GM23338 (cell line): ENCODE data around the gene IL11. TPM values are rescaled to one million over a fixed set of nuclear protein-coding genes. Genes with fewer than 3 reads are reported as not detected.
A peak's percentile ranks its signal among the peaks of the same experiment; 100 is the strongest.
"Not testable (repeated sequence)": the region's sequence is repeated elsewhere in the genome, so short reads cannot be mapped to it uniquely, and the experiment has no call there.

Source experiments
- ATAC-seq: fragments of 200-7000 bp; cut with Tn5 transposase; 3 replicates; pipeline ENCODE4 v1.9.1; 2020
- DNase-seq: peaks from one replicate; pipeline ENCODE4 v3.0.0-alpha.2; 2015; ENCODE audit warnings: low spot score
- H2AFZ ChIP-seq: fragments of 200-600 bp; sonication (generic); 2 replicates; pipeline ENCODE4 v1.8.0; 2016; ENCODE audit warnings: antibody characterized with exemption, mild to moderate bottlenecking, moderate library complexity
- H3F3A ChIP-seq: fragments of 200-600 bp; sonication (generic); replicated peaks from 2 replicates; pipeline ENCODE4 v1.8.0; 2017; ENCODE audit warnings: antibody characterized with exemption, mixed run types, low read depth
- H3K27ac ChIP-seq: fragments of 200-600 bp; sonication (generic); 2 replicates; pipeline ENCODE4 v1.6.1; 2016; ENCODE audit warnings: low read depth
- H3K27me3 ChIP-seq: fragments of 200-600 bp; sonication (generic); 2 replicates; pipeline ENCODE4 v1.8.0; 2016; ENCODE audit warnings: mild to moderate bottlenecking, mixed run types, moderate library complexity; ENCODE audit not compliant: insufficient read depth
- H3K36me3 ChIP-seq: fragments of 200-600 bp; sonication (generic); 2 replicates; pipeline ENCODE4 v1.8.0; 2016; ENCODE audit warnings: mild to moderate bottlenecking; ENCODE audit not compliant: insufficient read depth
- H3K4me1 ChIP-seq: fragments of 200-600 bp; sonication (generic); 2 replicates; pipeline ENCODE4 v1.8.0; 2016; ENCODE audit warnings: mild to moderate bottlenecking, moderate library complexity; ENCODE audit not compliant: insufficient read depth
- H3K4me2 ChIP-seq: fragments of 200-600 bp; sonication (generic); 2 replicates; pipeline ENCODE4 v1.7.1; 2017; ENCODE audit warnings: mixed run types
- H3K4me3 ChIP-seq: fragments of 200-600 bp; sonication (generic); 2 replicates; pipeline ENCODE4 v1.6.1; 2016; ENCODE audit warnings: mixed run types
- H3K79me2 ChIP-seq: fragments of 200-600 bp; sonication (generic); replicated peaks from 2 replicates; pipeline ENCODE4 v1.8.0; 2017; ENCODE audit warnings: mild to moderate bottlenecking; ENCODE audit not compliant: insufficient read depth
- H3K9me2 ChIP-seq: fragments of 200-600 bp; sonication (generic); 2 replicates; pipeline ENCODE4 v1.8.0; 2017; ENCODE audit not compliant: insufficient read depth
- H4K20me1 ChIP-seq: fragments of 200-600 bp; sonication (generic); replicated peaks from 2 replicates; pipeline ENCODE4 v1.8.0; 2017; ENCODE audit warnings: mild to moderate bottlenecking; ENCODE audit not compliant: insufficient read depth
- H3K27ac Mint-ChIP-seq: 2 replicates; pipeline ENCODE4 v1.8.0; 2020; ENCODE audit warnings: inconsistent platforms, mild to moderate bottlenecking, moderate library complexity, mixed read lengths
- H3K27me3 Mint-ChIP-seq: 3 replicates; pipeline ENCODE4 v1.8.0; 2022; ENCODE audit warnings: low read depth, mild to moderate bottlenecking, moderate library complexity, mixed read lengths, inconsistent platforms; ENCODE audit not compliant: insufficient read depth, poor library complexity
- H3K36me3 Mint-ChIP-seq: 3 replicates; pipeline ENCODE4 v1.8.0; 2021; ENCODE audit warnings: low read depth, mild to moderate bottlenecking, inconsistent platforms, moderate library complexity, mixed read lengths
- H3K4me1 Mint-ChIP-seq: 3 replicates; pipeline ENCODE4 v1.8.0; 2020; ENCODE audit warnings: mild to moderate bottlenecking, inconsistent platforms, mixed read lengths
- H3K4me3 Mint-ChIP-seq: 3 replicates; pipeline ENCODE4 v1.8.0; 2021; ENCODE audit warnings: moderate library complexity, mild to moderate bottlenecking, inconsistent platforms, mixed read lengths
- H3K9me3 Mint-ChIP-seq: 3 replicates; pipeline ENCODE4 v1.8.0; 2020; ENCODE audit warnings: moderate library complexity, mild to moderate bottlenecking, inconsistent platforms, mixed read lengths
- ETS1 ChIP-seq: IDR thresholded peaks from 2 replicates; pipeline ENCODE4 v1.6.1; 2016; ENCODE audit warnings: antibody characterized with exemption
- EZH2 ChIP-seq: fragments of 200-600 bp; sonication (generic); IDR thresholded peaks from one replicate; pipeline ENCODE4 v1.8.0; 2017; ENCODE audit warnings: antibody characterized with exemption, mild to moderate bottlenecking, low read depth; ENCODE audit not compliant: unreplicated experiment
- JUNB ChIP-seq: IDR thresholded peaks from one replicate; pipeline ENCODE4 v1.6.1; 2016; ENCODE audit warnings: antibody characterized with exemption; ENCODE audit not compliant: unreplicated experiment
- NANOG ChIP-seq: IDR thresholded peaks from 2 replicates; pipeline ENCODE4 v1.6.1; 2016; ENCODE audit warnings: antibody characterized with exemption, borderline replicate concordance
- POLR2AphosphoS5 ChIP-seq: IDR thresholded peaks from 2 replicates; pipeline ENCODE4 v1.6.1; 2016; ENCODE audit warnings: antibody characterized with exemption, low read depth
- REST ChIP-seq: IDR thresholded peaks from one replicate; pipeline ENCODE4 v1.6.1; 2018; ENCODE audit warnings: antibody characterized with exemption; ENCODE audit not compliant: unreplicated experiment
- ZNF114 ChIP-seq: fragments of 250-450 bp; sonication (Bioruptor Pico); IDR thresholded peaks from 2 replicates; pipeline ENCODE4 v1.5.0; 2020; ENCODE audit warnings: mild to moderate bottlenecking, moderate library complexity
- ZNF331 ChIP-seq: fragments of 250-450 bp; sonication (Bioruptor Pico); IDR thresholded peaks from 2 replicates; pipeline ENCODE4 v1.5.0; 2020; ENCODE audit warnings: low read depth, mild to moderate bottlenecking, moderate library complexity
- polyA plus RNA-seq: library from polyadenylated mRNA; unstranded; fragments of >200 nt; fragmentation: Nextera tagmentation; extraction: Ambion mirVana; gene quantifications from 2 replicates; pipeline ENCODE4 v1.2.1, GENCODE V29; 2016
- total RNA-seq: library from RNA; depleted of rRNA; stranded (reverse); fragments of >200 nt; shearing (Covaris generic); gene quantifications from 2 replicates; pipeline ENCODE4 v1.2.3, GENCODE V29; 2014

Gene IL11
- total and polyA plus RNA-seq, 2 experiments from 2014 or later, result 0.58 to 2.2 TPM

DNA sequence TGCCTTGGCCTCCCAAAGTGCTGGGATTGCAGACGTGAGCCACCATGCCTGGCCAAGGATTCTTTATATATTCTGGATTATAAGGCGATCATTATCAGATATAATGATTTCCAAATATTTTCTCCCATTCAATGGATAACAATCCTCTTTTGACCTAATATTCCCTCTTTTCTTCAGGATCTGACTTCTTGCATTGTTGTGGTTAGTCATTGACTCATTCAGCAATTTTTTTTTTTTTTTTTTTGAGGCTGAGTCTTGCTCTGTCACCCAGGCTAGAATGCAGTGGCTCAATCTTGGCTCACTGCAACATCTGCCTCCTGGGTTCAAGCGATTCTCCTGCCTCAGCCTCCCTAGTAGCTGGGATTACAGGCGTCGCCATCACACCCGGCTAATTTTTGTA lies 40.5 kb downstream of the IL11 start:
- H3K9me2 ChIP-seq, H3K9me3 Mint-ChIP-seq, H3K4me1 Mint-ChIP-seq, H3F3A ChIP-seq, ATAC-seq, H3K27ac Mint-ChIP-seq, DNase-seq, H3K79me2 ChIP-seq, H3K36me3 ChIP-seq, H3K4me2 ChIP-seq, H4K20me1 ChIP-seq, H3K27ac ChIP-seq, H3K27me3 ChIP-seq, H3K4me3 ChIP-seq, H3K4me1 ChIP-seq, H3K4me3 Mint-ChIP-seq, H2AFZ ChIP-seq, H3K36me3 Mint-ChIP-seq: not testable (repeated sequence)
- peaks cover 14% of the 10 kb centered on the region for H3K27me3 Mint-ChIP-seq

GRCh38 chr19:55328774-55329318 lies 41.4 kb downstream of the IL11 start:
- not testable (repeated sequence) for H3K4me3 Mint-ChIP-seq, H3K27me3 ChIP-seq, H3F3A ChIP-seq, H3K9me3 Mint-ChIP-seq, H3K4me3 ChIP-seq, H3K79me2 ChIP-seq, H3K27ac ChIP-seq, H3K36me3 ChIP-seq, H3K9me2 ChIP-seq, H3K4me2 ChIP-seq, H2AFZ ChIP-seq, H4K20me1 ChIP-seq, H3K27ac Mint-ChIP-seq, H3K4me1 Mint-ChIP-seq, H3K4me1 ChIP-seq, ATAC-seq, H3K36me3 Mint-ChIP-seq, DNase-seq
- peaks cover 17% of the 10 kb centered on the region for H3K27me3 Mint-ChIP-seq

DNA sequence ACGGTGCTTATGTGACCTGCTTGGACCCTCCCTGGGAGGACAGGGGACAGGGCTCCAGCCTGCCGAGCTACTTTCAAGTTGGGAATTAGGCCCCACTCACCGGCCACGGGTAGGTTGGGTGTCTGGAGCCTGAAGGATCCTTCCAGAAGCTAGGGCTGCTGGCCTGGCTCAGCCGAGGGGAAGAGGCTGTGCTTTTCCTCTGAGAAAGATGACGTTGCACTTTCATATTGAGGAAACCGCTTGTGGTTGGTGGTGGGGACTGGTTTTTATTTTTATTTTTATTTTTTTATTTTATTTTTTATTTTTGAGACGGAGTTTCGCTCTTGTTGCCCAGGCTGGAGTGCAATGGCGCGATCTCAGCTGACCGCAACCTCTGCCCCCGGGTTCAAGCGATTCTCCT lies 45.1 kb downstream of the IL11 start, which contains the start of gene TMEM150B:
TMEM150B (minus strand) TSS at position 170 of the 400 bp plus-strand sequence. CDS start 4,305 bp downstream, outside the sequence.
- Mint-ChIP-seq H3K27me3 (peaks cover 13% of the 10 kb centered on the region), H3K9me3 (no peaks in the 10 kb centered on the region; the same call in 2 of the 3 replicates), H3K4me1 (peaks cover 11% of the 10 kb centered on the region), H3K4me3 (no peak within 1 kb of the TSS), H3K27ac (no peak within 1 kb of the TSS; the same call in 1 of the 2 replicates), H3K36me3 (no peaks in the 10 kb centered on the region)
- H3K4me1 ChIP-seq, result peaks cover 2% of the 10 kb centered on the region; the same call in 1 of the 2 replicates
- 0 out of 2 replicates have a peak, but pooled peaks cover 4% of the 10 kb centered on the region for H3F3A ChIP-seq
- ATAC-seq (no peak), DNase-seq (no peak)
- no peak within 1 kb of the TSS for H3K4me2 ChIP-seq
- no peak within 1 kb of the TSS for H3K27ac ChIP-seq
- no peaks in the 10 kb centered on the region for H4K20me1 ChIP-seq
- TF ChIP-seq POLR2AphosphoS5 (no peak), EZH2 (no peak)
- no peaks in the 10 kb centered on the region for H3K79me2 ChIP-seq
- no peaks in the 10 kb centered on the region for H3K27me3 ChIP-seq
- H3K4me3 ChIP-seq, result no peak within 1 kb of the TSS
- 0 out of 2 replicates have a peak within 1 kb of the TSS, but pooled peaks have one; percentile 32 for H2AFZ ChIP-seq
- no peaks in the 10 kb centered on the region for H3K36me3 ChIP-seq
- H3K9me2 ChIP-seq, result no peaks in the 10 kb centered on the region

GRCh38 chr19:55324662-55325061 lies 45.6 kb downstream of the IL11 start:
- Mint-ChIP-seq H3K4me1 (peaks cover 15% of the 10 kb centered on the region), H3K4me3 (no peak overlapping the region), H3K27ac (no peak overlapping the region; the same call in 1 of the 2 replicates), H3K9me3 (no peaks in the 10 kb centered on the region; the same call in 2 of the 3 replicates), H3K36me3 (no peaks in the 10 kb centered on the region), H3K27me3 (peaks cover 14% of the 10 kb centered on the region)
- no peak for DNase-seq
- H3K4me2 ChIP-seq, result no peak overlapping the region
- H3K27ac ChIP-seq, result no peak overlapping the region
- 0 out of 2 replicates have a peak overlapping the region, but pooled peaks have one; percentile 32 for H2AFZ ChIP-seq
- no peak for ATAC-seq
- H3K27me3 ChIP-seq, result no peaks in the 10 kb centered on the region
- no peak overlapping the region for H3K4me3 ChIP-seq
- no peaks in the 10 kb centered on the region for H4K20me1 ChIP-seq
- H3K36me3 ChIP-seq, result no peaks in the 10 kb centered on the region
- H3K9me2 ChIP-seq, result no peaks in the 10 kb centered on the region
- H3F3A ChIP-seq, result 0 out of 2 replicates have a peak, but pooled peaks cover 4% of the 10 kb centered on the region
- H3K4me1 ChIP-seq, result peaks cover 5% of the 10 kb centered on the region; the same call in 1 of the 2 replicates
- no peaks in the 10 kb centered on the region for H3K79me2 ChIP-seq
- TF ChIP-seq ZNF331 (CRISPR knock-in tag), result no peak
- no peak for TF ChIP-seq ZNF114 (CRISPR knock-in tag)
- TF ChIP-seq REST, result no peak
- TF ChIP-seq EZH2, result no peak
- no peak for TF ChIP-seq NANOG
- no peak for TF ChIP-seq ETS1
- no peak for TF ChIP-seq JUNB
